Retina (tissue), 1 donor: Measurements from ENCODE around the gene STRN3.
"Not testable (repeated sequence)": the region's sequence is repeated elsewhere in the genome, so short reads cannot be mapped to it uniquely, and the experiment has no call there.

Experiments used
- DNase-seq: peaks from one replicate; pipeline ENCODE4 v3.0.0-alpha.2; 2016

Gene STRN3

GRCh38 chr14:30903285-30904124 is 122.7 kb downstream of the STRN3 start:
- DNase-seq = no peak

- not testable (repeated sequence) for DNase-seq
Measured at GRCh38 chr14:30897121-30897520, 129.1 kb downstream of the STRN3 start.

- DNase-seq = no peak
Measured at GRCh38 chr14:30896435-30896834, 129.7 kb downstream of the STRN3 start.

- DNase-seq = no peak
Measured at GRCh38 chr14:30894923-30895515, 131.2 kb downstream of the STRN3 start.

GRCh38 chr14:30893819-30894218 is 132.4 kb downstream of the STRN3 start:
- no peak for DNase-seq

- DNase-seq = no peak
Measured at GRCh38 chr14:30889244-30889594, 137.0 kb downstream of the STRN3 start.

GRCh38 chr14:30888480-30889243 is 137.5 kb downstream of the STRN3 start:
- no peak for DNase-seq

GRCh38 chr14:30885840-30886740 is 140.1 kb downstream of the STRN3 start:
- DNase-seq = no peak

GRCh38 chr14:30884901-30885300 is 141.3 kb downstream of the STRN3 start:
- DNase-seq = no peak

- no peak for DNase-seq
Measured at GRCh38 chr14:30883508-30884294, 142.5 kb downstream of the STRN3 start.

- no peak for DNase-seq
Measured at GRCh38 chr14:30882431-30882830, 143.7 kb downstream of the STRN3 start.

GRCh38 chr14:30876692-30877091 is 149.5 kb downstream of the STRN3 start:
- DNase-seq = peak; percentile 28

GRCh38 chr14:30875788-30876053 is 150.5 kb downstream of the STRN3 start:
- DNase-seq = peak; percentile 61

- DNase-seq = peak; percentile 70
Measured at GRCh38 chr14:30874999-30875787, 151.0 kb downstream of the STRN3 start.

- DNase-seq = peak; percentile 89
Measured at GRCh38 chr14:30874120-30874998, 151.8 kb downstream of the STRN3 start, which contains the start of gene COCH. TSS of gene COCH (plus strand) at chr14:30874559. CDS start at chr14:30874939, 380 bp downstream.

GRCh38 chr14:30873308-30874119 is 152.7 kb downstream of the STRN3 start:
- peak; percentile 26 for DNase-seq

- DNase-seq = peak; percentile 49
Measured at GRCh38 chr14:30872602-30873001, 153.6 kb downstream of the STRN3 start.

- peak; percentile 10 for DNase-seq
Measured at GRCh38 chr14:30869551-30870155, 156.5 kb downstream of the STRN3 start.

GRCh38 chr14:30868736-30869135 is 157.4 kb downstream of the STRN3 start:
- no peak for DNase-seq
